Measurements from ENCODE around the gene LSM12. TPM values are rescaled to one million over a fixed set of nuclear protein-coding genes. Genes with fewer than 3 reads are reported as not detected.

The LSM12 gene
- polyA plus RNA-seq, 1 of the 3 experiments (the other 2 are of a cell fraction), result 26.6 TPM

GRCh38 chr17:44033861-44034408 lies 32.5 kb downstream of the LSM12 start:
- peaks cover 12% of the 10 kb centered on the region for H3K79me2 ChIP-seq (ENCODE audit: insufficient read depth)
- H3K9me3 ChIP-seq, result no peaks in the 10 kb centered on the region
- no peak for TF ChIP-seq ELF1 (IDR thresholded peaks at IDR 0.05)
- no peak for TF ChIP-seq POLR2AphosphoS5 (IDR thresholded peaks at IDR 0.05; ENCODE audit: low read depth, low read length)
- no peak for TF ChIP-seq USF2 (IDR thresholded peaks at IDR 0.05; ENCODE audit: borderline replicate concordance, low read depth, low read length)
- TF ChIP-seq EZH2phosphoT487 (IDR thresholded peaks at IDR 0.05; ENCODE audit: borderline replicate concordance, low read depth), result no peak
- no peak for TF ChIP-seq EP300 (IDR thresholded peaks at IDR 0.05; ENCODE audit: borderline replicate concordance in 1 of 2, low read depth in 1 of 2, low read length in 1 of 2)
- no peak for TF ChIP-seq YY1 (IDR thresholded peaks at IDR 0.05; ENCODE audit: low read depth)
- no peak for TF ChIP-seq SMC3 (IDR thresholded peaks at IDR 0.05; ENCODE audit: low read depth, low read length)
- TF ChIP-seq TEAD4 (IDR thresholded peaks at IDR 0.05; ENCODE audit: borderline replicate concordance, insufficient read depth), result no peak
- TF ChIP-seq TAF1 (IDR thresholded peaks at IDR 0.05; ENCODE audit: borderline replicate concordance, low read depth, low read length), result no peak
- no peak for TF ChIP-seq MEF2A (IDR thresholded peaks at IDR 0.05; ENCODE audit: borderline replicate concordance, low read depth)
- TF ChIP-seq NFIC (IDR thresholded peaks at IDR 0.05; ENCODE audit: borderline replicate concordance), result no peak
- TF ChIP-seq TCF12 (IDR thresholded peaks at IDR 0.05), result no peak
- no peak for TF ChIP-seq GABPA (IDR thresholded peaks at IDR 0.05; ENCODE audit: low read depth)
- no peak for TF ChIP-seq FOXJ3 (CRISPR knock-in tag; IDR thresholded peaks at IDR 0.05)
- H3F3A ChIP-seq (replicated peaks; ENCODE audit: insufficient read depth), result peaks cover 8% of the 10 kb centered on the region
- ChIA-PET POLR2A (no interaction called here), CTCF (no interaction called here)
- H3K4me1 ChIP-seq (ENCODE audit: control insufficient read depth in 1 of 2, insufficient read depth in 2 of 2, low read depth in 1 of 2, low read length in 1 of 2), result no peaks in the 10 kb centered on the region; a peak in 1 of 4 replicates
- no peaks in the 10 kb centered on the region for H4K20me1 ChIP-seq (ENCODE audit: insufficient read depth)
- DNase-seq, result no peak
- no peaks in the 10 kb centered on the region for H3K9me2 ChIP-seq
- H3K4me3 ChIP-seq (ENCODE audit: low read depth in 2 of 2, low read length in 1 of 2), result no peak overlapping the region
- no peak overlapping the region for H3K9ac ChIP-seq
- no peaks in the 10 kb centered on the region for H3K27me3 ChIP-seq (ENCODE audit: insufficient read depth)
- WGBS (ENCODE audit: low lambda C conversion rate), result 79% methylated on average over 3 of the region's 3 CpGs
- no peak overlapping the region for H2AFZ ChIP-seq (ENCODE audit: low read depth)
- no peak overlapping the region for H3K27ac ChIP-seq (ENCODE audit: low read depth in 2 of 2, low read length in 1 of 2)
- H3K4me2 ChIP-seq, result no peak overlapping the region
- peaks cover 47 to 51% of the 10 kb centered on the region in 2 experiments for H3K36me3 ChIP-seq (replicated peaks in 1 of 2; ENCODE audit: control insufficient read depth in 1 of 2, insufficient read depth in 2 of 2, low read length in 1 of 2)

GRCh38 chr17:44030482-44030881 lies 36.0 kb downstream of the LSM12 start:
- Histone ChIP-seq H3K9ac (no peak overlapping the region), H3K36me3 (replicated peaks in 1 of 2; ENCODE audit: control insufficient read depth in 1 of 2, insufficient read depth in 2 of 2, low read length in 1 of 2) (peaks cover 37% of the 10 kb centered on the region in 2 experiments), H4K20me1 (ENCODE audit: insufficient read depth) (no peaks in the 10 kb centered on the region), H3K4me1 (ENCODE audit: control insufficient read depth in 1 of 2, insufficient read depth in 2 of 2, low read depth in 1 of 2, low read length in 1 of 2) (peaks cover 0 to 3% of the 10 kb centered on the region in 2 experiments; a peak in 1 of 4 replicates), H3K4me3 (ENCODE audit: low read depth in 2 of 2, low read length in 1 of 2) (no peak overlapping the region), H2AFZ (ENCODE audit: low read depth) (no peak overlapping the region), H3K27me3 (ENCODE audit: insufficient read depth) (no peaks in the 10 kb centered on the region), H3K27ac (ENCODE audit: low read depth in 2 of 2, low read length in 1 of 2) (no peak overlapping the region), H3K4me2 (no peak overlapping the region), H3K79me2 (ENCODE audit: insufficient read depth) (no peaks in the 10 kb centered on the region; the same call in 1 of the 2 replicates), H3F3A (replicated peaks; ENCODE audit: insufficient read depth) (peaks cover 8% of the 10 kb centered on the region), H3K9me2 (no peaks in the 10 kb centered on the region), H3K9me3 (no peaks in the 10 kb centered on the region)
- POLR2A ChIA-PET, result no interaction called here
- CTCF ChIA-PET, result interaction anchor here (1.2 to 3.2 kb wide), 3 partner anchors 11 to 152 kb away, joined by 3 to 15 read pairs (median 12); no protein-coding TSS in a partner anchor
- WGBS (ENCODE audit: low lambda C conversion rate), result 99% methylated on average over 3 of the region's 3 CpGs
- TF ChIP-seq SMC3 (IDR thresholded peaks at IDR 0.05; ENCODE audit: low read depth, low read length) (no peak), FOXJ3 (CRISPR knock-in tag; IDR thresholded peaks at IDR 0.05) (no peak), EZH2phosphoT487 (IDR thresholded peaks at IDR 0.05; ENCODE audit: borderline replicate concordance, low read depth) (no peak)
- no peak for DNase-seq
